Subcutaneous adipose tissue (tissue), 4 donors: ENCODE data around the gene LRRFIP2. TPM values are rescaled to one million over a fixed set of nuclear protein-coding genes. Genes with fewer than 3 reads are reported as not detected.

Experiments used
- CTCF ChIP-seq: fragments of 450-650 bp; IDR thresholded peaks from one replicate; pipeline ENCODE4 v1.5.1; 2016; ENCODE audit warnings: low read depth, mild to moderate bottlenecking, control low read depth, antibody characterized with exemption, moderate library complexity
- total RNA-seq, 4 donors: library from RNA; depleted of rRNA; stranded (reverse); fragments of >200 nt; gene quantifications; one replicate each; pipeline ENCODE4 v1.1.0, GENCODE V29; 2016

The LRRFIP2 gene
- total RNA-seq, 4 donors from 2014 or later, result 38.2 to 73.8 (median 46.5) TPM

- no peak for TF ChIP-seq CTCF
Observed at GRCh38 chr3:37197810-37198371, 23.5 kb upstream of the LRRFIP2 start.

GRCh38 chr3:37194533-37194932 is 20.2 kb upstream of the LRRFIP2 start:
- no peak for TF ChIP-seq CTCF

- TF ChIP-seq CTCF, result no peak
Observed at GRCh38 chr3:37190667-37191066, 16.3 kb upstream of the LRRFIP2 start.

GRCh38 chr3:37189109-37189508 is 14.7 kb upstream of the LRRFIP2 start:
- TF ChIP-seq CTCF, result no peak

GRCh38 chr3:37183976-37184375 is 9.6 kb upstream of the LRRFIP2 start:
- no peak for TF ChIP-seq CTCF

GRCh38 chr3:37183375-37183831 is 9.0 kb upstream of the LRRFIP2 start:
- no peak for TF ChIP-seq CTCF

GRCh38 chr3:37182816-37183215 is 8.4 kb upstream of the LRRFIP2 start:
- TF ChIP-seq CTCF, result no peak
